Skeletal muscle tissue (tissue), 4 donors: Measurements from ENCODE around the gene ZFP28. TPM values are rescaled to one million over a fixed set of nuclear protein-coding genes. Genes with fewer than 3 reads are reported as not detected.

Experiments
- H3K27ac ChIP-seq: one replicate; pipeline ENCODE4 v1.7.0; 2013; ENCODE audit warnings: mild to moderate bottlenecking, low read depth, low read length, inconsistent platforms
- H3K27me3 ChIP-seq, 3 donors: one replicate each; pipeline ENCODE4 v1.7.0; 2013; ENCODE audit warnings: low read length in 3 of 3; ENCODE audit not compliant: control insufficient read depth in 3 of 3, insufficient read depth in 3 of 3
- H3K36me3 ChIP-seq, 3 donors: one replicate each; pipeline ENCODE4 v1.7.0; 2013; ENCODE audit warnings: low read length in 3 of 3; ENCODE audit not compliant: control insufficient read depth in 3 of 3, insufficient read depth in 3 of 3
- H3K4me1 ChIP-seq, 3 donors: one replicate each; pipeline ENCODE4 v1.7.0; 2013; ENCODE audit warnings: low read length in 3 of 3, mild to moderate bottlenecking in 3 of 3; ENCODE audit not compliant: control insufficient read depth in 3 of 3, insufficient read depth in 3 of 3
- H3K4me3 ChIP-seq, 3 donors: one replicate each; pipeline ENCODE4 v1.7.0; 2013; ENCODE audit warnings: low read length in 3 of 3
- H3K9ac ChIP-seq, 3 donors: one replicate each; pipeline ENCODE4 v1.7.0; 2013; ENCODE audit warnings: low read length in 3 of 3, mild to moderate bottlenecking in 3 of 3, moderate library complexity in 2 of 3, low read depth in 1 of 3
- H3K9me3 ChIP-seq, 3 donors: one replicate each; pipeline ENCODE4 v1.7.0; 2013; ENCODE audit warnings: low read length in 3 of 3; ENCODE audit not compliant: control insufficient read depth in 3 of 3
- total RNA-seq: library from RNA; depleted of rRNA; stranded (reverse); fragments of >200 nt; gene quantifications from one replicate; pipeline ENCODE4 v1.2.3, GENCODE V29; 2014
- donor health status: Osteomylitis.

ZFP28 gene
- total RNA-seq, 1 donor from 2014 or later: 5.7 TPM

DNA sequence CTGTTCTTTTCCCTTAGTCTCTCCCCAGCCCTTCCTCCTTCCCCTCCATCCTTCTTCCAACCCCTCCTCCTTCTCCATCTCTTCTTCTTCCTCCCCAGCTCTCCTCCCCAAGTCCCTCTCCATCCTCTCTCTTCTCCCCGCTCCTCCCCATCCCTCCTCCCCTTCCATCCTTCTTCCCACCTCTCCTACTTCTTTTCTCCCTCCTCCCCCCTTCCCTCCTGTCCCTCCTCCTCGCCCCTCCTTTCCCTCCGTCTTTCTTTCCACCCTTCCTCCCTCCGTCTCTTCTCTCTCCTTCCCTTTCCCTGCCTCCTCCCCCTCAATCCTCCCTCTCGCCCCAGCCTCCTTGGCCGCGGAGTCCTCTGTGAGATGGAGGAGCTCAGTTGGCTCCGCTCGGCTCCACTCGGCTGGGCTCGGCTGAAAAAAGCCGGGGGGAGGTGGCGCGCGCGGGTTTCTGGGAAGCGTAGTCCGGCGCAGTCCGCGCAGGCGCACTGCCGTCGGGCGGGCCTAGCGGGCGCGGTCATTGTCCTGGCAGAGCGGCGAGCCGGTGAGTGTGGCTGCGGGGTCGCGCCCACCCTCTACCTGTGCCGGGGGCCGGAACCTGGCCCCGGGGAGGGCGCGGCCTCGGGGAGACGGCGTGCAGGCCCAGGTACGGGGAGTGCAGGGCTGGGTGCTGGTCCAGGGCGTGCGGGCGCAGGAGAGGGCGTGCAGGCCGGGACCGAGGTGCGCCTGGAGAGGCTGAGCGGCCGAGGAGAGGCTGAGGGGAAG is 56.2 kb downstream of the ZFP28 start, which contains the start of gene ZNF71:
ZNF71 (plus strand) TSS at position 520 of the 765 bp plus-strand sequence. CDS start 6,257 bp downstream, outside the sequence.
- H3K27ac ChIP-seq: peak within 1 kb of the TSS; percentile 56
- peak within 1 kb of the TSS; percentile 88 to 95 (median 89) for H3K9ac ChIP-seq

DNA sequence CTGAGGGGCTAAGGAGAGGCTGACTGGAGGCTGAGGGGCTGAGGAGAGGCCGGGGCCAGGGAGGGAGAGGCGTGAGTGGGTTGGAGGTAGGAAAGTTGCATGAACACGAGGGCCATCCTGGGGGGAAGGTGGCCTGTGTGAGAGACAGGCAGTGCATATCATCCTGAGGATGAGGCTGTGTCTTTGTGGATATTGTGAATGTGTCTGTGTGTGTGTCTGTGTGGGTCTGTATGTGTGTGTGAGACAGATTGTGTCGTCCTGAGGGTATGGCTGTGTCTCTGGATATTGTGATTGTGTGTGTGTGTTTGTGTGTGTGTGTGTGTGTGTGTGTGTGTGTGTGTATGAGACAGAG is 56.8 kb downstream of the ZFP28 start:
- peaks cover 0 to 7% (median 3%) of the 10 kb centered on the region in 3 donors for H3K36me3 ChIP-seq
- H3K4me3 ChIP-seq: peak overlapping the region; percentile 92 to 100 (median 99)
- no peaks in the 10 kb centered on the region for H3K9me3 ChIP-seq
- H3K9ac ChIP-seq: peak overlapping the region; percentile 88 to 95 (median 89)
- peaks cover 9 to 19% (median 10%) of the 10 kb centered on the region in 3 donors for H3K4me1 ChIP-seq
- H3K27me3 ChIP-seq: no peaks in the 10 kb centered on the region
- peak overlapping the region; percentile 56 for H3K27ac ChIP-seq

More for the DNA sequence above, 56.2 kb downstream of the ZFP28 start, which contains the start of gene ZNF71:
- Histone ChIP-seq H3K4me1 (peaks cover 9 to 19% (median 10%) of the 10 kb centered on the region in 3 donors), H3K36me3 (peaks cover 0 to 7% (median 3%) of the 10 kb centered on the region in 3 donors), H3K4me3 (peak within 1 kb of the TSS; percentile 92 to 100 (median 99)), H3K27me3 (no peaks in the 10 kb centered on the region), H3K9me3 (no peaks in the 10 kb centered on the region)

DNA sequence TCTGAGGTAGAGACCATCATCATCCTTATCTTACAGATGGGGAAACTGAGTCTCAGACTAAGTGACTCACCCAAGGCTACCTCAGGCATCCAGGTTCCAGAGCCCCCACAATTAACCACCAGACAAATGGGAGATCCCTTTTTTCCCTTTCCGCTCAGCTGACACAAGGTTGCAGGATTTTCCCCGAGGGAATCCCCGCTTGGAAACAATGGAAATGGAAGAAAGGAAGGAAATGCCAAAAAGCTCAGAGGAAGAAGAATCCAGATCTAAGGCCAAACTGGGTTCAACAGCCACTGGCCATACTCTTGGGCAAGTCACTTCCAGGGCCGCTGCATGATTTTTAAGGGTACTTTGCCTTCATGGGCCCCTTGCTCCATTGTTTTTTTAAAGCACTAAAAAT is 57.9 kb downstream of the ZFP28 start:
- Histone ChIP-seq H3K9ac (no peak overlapping the region), H3K4me1 (peaks cover 9 to 19% (median 10%) of the 10 kb centered on the region in 3 donors), H3K27me3 (no peaks in the 10 kb centered on the region), H3K9me3 (peaks cover 0 to 5% (median 0%) of the 10 kb centered on the region in 3 donors), H3K4me3 (peak overlapping the region in 1 of 3 donors; percentile 5), H3K36me3 (peaks cover 6 to 15% (median 9%) of the 10 kb centered on the region in 3 donors), H3K27ac (no peak overlapping the region)

DNA sequence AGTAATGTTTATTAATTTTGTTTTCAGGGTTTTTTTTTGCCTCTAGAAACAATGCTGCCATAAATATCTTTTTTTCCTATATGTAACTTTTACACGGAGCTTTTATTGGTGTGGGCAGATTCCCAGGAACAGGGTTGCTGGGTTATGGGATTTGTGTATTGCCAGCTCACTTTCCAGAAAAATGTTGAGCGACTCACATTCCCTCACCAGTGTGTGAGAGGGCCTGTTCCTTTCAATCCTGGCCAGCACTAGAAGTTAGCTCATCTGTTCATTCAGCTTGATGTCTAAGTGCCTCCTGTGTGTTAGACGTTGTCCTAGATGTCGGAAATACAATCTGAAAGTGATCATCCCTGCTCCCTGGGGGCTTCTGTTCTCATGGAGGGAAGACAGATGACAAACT is 58.9 kb downstream of the ZFP28 start:
- Histone ChIP-seq H3K27me3 (no peaks in the 10 kb centered on the region), H3K9me3 (peaks cover 0 to 5% (median 0%) of the 10 kb centered on the region in 3 donors), H3K4me3 (no peak overlapping the region), H3K4me1 (peaks cover 9 to 19% (median 10%) of the 10 kb centered on the region in 3 donors), H3K9ac (no peak overlapping the region), H3K36me3 (peaks cover 11 to 24% (median 15%) of the 10 kb centered on the region in 3 donors), H3K27ac (no peak overlapping the region)

DNA sequence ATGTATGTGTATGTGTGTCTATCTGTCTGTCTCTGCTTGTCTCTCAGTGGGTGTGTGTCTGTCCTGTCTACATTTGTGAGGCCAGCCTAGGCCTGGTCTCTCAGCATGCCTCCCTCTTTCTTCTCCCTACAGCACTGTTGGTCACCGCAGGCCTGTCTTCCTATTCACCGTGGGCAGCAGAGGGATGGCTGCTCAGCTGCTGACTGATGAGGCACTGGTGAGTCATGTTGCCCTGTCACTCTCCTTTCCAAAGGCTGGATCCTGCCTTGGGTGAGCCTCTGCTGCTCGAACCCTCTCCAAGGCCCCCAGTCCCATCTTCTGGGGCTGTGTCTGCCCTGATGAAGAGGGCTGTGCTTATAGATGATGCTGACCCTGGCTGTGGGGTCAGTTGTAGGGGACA is 62.6 kb downstream of the ZFP28 start:
- Histone ChIP-seq H3K9ac (no peak overlapping the region), H3K4me3 (no peak overlapping the region), H3K27ac (no peak overlapping the region), H3K4me1 (peaks cover 0 to 5% (median 4%) of the 10 kb centered on the region in 3 donors), H3K27me3 (no peaks in the 10 kb centered on the region), H3K36me3 (peaks cover 16 to 37% (median 24%) of the 10 kb centered on the region in 3 donors), H3K9me3 (peaks cover 8 to 19% (median 12%) of the 10 kb centered on the region in 3 donors)

DNA sequence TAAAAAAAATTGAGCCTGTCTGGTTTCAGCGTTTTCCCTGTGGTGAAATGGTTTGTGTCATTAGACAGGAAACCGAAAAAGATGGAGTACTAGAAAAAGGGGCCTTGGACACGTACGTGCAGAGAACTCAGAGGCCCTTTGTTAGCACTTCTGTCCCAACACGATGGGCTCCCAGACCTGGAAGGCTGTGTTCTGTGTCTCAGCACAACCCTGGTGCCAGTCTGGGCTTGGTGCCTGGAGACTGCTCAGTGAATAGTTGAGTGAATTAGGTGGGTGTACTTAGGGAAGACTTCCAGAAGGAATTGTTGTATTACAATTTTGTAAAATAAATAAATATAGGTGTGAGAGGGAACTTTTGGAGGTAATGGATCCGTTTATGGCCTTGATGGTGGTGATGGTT is 65.1 kb downstream of the ZFP28 start:
- Histone ChIP-seq H3K9me3 (peaks cover 16 to 22% (median 18%) of the 10 kb centered on the region in 3 donors), H3K9ac (no peak overlapping the region), H3K4me3 (no peak overlapping the region), H3K4me1 (no peaks in the 10 kb centered on the region), H3K27me3 (no peaks in the 10 kb centered on the region), H3K27ac (no peak overlapping the region), H3K36me3 (peaks cover 13 to 29% (median 24%) of the 10 kb centered on the region in 3 donors)

Other genes with a start within 250 kb of the ZFP28 start
- 3.1 TPM for gene ZSCAN5A, start 224.1 kb upstream of the ZFP28 start, total RNA-seq
- gene ZNF582, start 145.4 kb upstream of the ZFP28 start, total RNA-seq: 4.2 TPM
- 8.4 TPM for gene ZNF583, start 134.6 kb upstream of the ZFP28 start, total RNA-seq
- gene ZNF667, start 61.6 kb upstream of the ZFP28 start, total RNA-seq: 4.7 TPM
- 2.6 TPM for gene ZNF471, start 31.1 kb upstream of the ZFP28 start, total RNA-seq
- 3.7 TPM for gene ZNF470, start 28.5 kb downstream of the ZFP28 start, total RNA-seq
- gene ZNF71, start 56.4 kb downstream of the ZFP28 start, total RNA-seq: 8.9 TPM
- gene SMIM17, start 104.2 kb downstream of the ZFP28 start, total RNA-seq: 0.52 TPM
- gene ZNF835, start 132.8 kb downstream of the ZFP28 start, total RNA-seq: 3.1 TPM